Measurements from ENCODE around the gene AGBL1.

DNA sequence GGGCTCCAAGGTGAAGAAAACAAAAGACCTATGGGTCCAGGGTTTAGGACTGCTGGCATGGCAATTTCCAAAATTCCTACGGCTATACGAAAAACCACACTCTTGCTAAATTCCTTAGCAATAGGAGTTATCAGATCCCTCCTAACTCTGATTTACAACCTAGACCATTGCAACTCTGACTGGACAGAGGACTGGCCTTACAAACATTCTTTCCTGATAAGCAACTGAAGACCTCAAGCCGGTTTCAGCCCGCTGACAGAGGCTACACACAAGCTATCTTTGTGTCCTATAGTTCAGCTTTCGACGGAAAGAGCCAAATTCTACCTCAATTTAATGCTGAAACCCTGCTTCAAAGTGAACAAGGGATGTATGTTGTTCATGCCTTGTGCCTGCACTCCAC is 38.3 kb upstream of the AGBL1 start:
- TF ChIP-seq POLR2AphosphoS5 (IDR thresholded peaks at IDR 0.05; ENCODE audit: low read depth, low read length): no peak
- TF ChIP-seq SIN3A (IDR thresholded peaks at IDR 0.05; ENCODE audit: borderline replicate concordance, insufficient read depth, low read length): no peak
- TF ChIP-seq, protein P1, sequence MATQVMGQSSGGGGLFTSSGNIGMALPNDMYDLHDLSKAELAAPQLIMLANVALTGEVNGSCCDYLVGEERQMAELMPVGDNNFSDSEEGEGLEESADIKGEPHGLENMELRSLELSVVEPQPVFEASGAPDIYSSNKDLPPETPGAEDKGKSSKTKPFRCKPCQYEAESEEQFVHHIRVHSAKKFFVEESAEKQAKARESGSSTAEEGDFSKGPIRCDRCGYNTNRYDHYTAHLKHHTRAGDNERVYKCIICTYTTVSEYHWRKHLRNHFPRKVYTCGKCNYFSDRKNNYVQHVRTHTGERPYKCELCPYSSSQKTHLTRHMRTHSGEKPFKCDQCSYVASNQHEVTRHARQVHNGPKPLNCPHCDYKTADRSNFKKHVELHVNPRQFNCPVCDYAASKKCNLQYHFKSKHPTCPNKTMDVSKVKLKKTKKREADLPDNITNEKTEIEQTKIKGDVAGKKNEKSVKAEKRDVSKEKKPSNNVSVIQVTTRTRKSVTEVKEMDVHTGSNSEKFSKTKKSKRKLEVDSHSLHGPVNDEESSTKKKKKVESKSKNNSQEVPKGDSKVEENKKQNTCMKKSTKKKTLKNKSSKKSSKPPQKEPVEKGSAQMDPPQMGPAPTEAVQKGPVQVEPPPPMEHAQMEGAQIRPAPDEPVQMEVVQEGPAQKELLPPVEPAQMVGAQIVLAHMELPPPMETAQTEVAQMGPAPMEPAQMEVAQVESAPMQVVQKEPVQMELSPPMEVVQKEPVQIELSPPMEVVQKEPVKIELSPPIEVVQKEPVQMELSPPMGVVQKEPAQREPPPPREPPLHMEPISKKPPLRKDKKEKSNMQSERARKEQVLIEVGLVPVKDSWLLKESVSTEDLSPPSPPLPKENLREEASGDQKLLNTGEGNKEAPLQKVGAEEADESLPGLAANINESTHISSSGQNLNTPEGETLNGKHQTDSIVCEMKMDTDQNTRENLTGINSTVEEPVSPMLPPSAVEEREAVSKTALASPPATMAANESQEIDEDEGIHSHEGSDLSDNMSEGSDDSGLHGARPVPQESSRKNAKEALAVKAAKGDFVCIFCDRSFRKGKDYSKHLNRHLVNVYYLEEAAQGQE (IDR thresholded peaks at IDR 0.05; ENCODE audit: insufficient read depth in 1 of 2, low read depth in 2 of 2, low read length in 2 of 2): no peak
- no peak for TF ChIP-seq TAF1 (IDR thresholded peaks at IDR 0.05; ENCODE audit: borderline replicate concordance, insufficient read depth, low read length)
- no peak for TF ChIP-seq FOXP2 (optimal IDR thresholded peaks at IDR 0.05; ENCODE audit: borderline replicate concordance, extremely low read depth, extremely low read length, insufficient read depth)

All from PFSK-1 (cell line).